ENCODE data around the gene GAREM1.

GRCh38 chr18:32343634-32344033 lies 127.0 kb downstream of the GAREM1 start:
- no peak for TF ChIP-seq CTCF (IDR thresholded peaks at IDR 0.05; ENCODE audit: low read length)
- TF ChIP-seq EZH2 (IDR thresholded peaks at IDR 0.05; ENCODE audit: borderline replicate concordance, low read length), result no peak
